Measurements from ENCODE around the gene EP400. TPM values are rescaled to one million over a fixed set of nuclear protein-coding genes. Genes with fewer than 3 reads are reported as not detected.

Gene EP400
- total RNA-seq, 6 donors from 2014 or later: 21.7 to 61.8 (median 40.4) TPM

DNA sequence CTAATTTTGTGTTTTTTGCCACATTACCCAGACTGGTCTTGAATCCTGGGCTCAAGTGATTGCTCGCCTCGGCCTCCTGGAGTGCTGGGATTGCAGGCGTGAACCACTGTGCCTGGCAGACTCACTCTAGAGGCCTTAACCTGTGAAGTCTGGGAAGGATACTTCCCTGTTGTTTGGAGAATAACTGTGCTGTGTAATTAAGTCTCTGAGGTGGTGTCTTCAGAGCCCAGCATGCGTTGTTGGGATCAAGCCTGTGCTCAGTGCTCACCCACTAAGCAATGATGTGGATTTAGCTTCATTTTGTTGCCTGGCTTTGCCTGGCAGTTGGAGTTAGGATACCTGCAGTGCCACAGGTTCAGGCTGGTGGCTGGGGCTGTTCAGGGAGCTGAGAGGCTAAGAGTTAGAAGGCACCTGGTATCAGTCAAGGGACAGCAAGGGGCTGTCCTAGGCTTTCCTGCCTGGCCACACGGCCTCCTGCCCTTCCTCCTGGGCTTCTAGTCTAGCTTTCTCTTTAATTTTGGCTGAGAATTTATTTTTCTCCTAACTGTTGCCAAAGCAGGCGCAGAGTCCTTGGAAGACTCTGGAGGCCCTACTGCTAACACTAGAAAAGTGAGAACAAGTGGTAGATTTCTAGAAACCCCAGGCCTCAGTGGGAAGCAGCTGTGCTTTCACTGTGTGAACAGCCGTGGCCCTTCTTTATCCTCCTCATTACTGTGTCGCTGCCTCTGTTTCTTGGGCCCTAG, 38.5 kb downstream of the EP400 start:
- ATAC-seq (ENCODE audit: low FRiP score in 2 of 2) (no peak), DNase-seq (no peak)
- WGBS, 2 donors: 85 to 95% methylated on average over 7 to 8 of the region's 8 CpGs
- H3K9me3 ChIP-seq: no peaks in the 10 kb centered on the region
- H3K4me1 ChIP-seq: peaks cover 0 to 7% (median 0%) of the 10 kb centered on the region in 4 donors
- no peaks in the 10 kb centered on the region for H3K27me3 ChIP-seq
- H3K27ac ChIP-seq: no peak overlapping the region
- no peak for TF ChIP-seq POLR2A (IDR thresholded peaks at IDR 0.05)
- TF ChIP-seq EP300 (IDR thresholded peaks at IDR 0.05): no peak
- no peak for TF ChIP-seq POLR2AphosphoS5 (IDR thresholded peaks at IDR 0.05)
- TF ChIP-seq, protein P1, sequence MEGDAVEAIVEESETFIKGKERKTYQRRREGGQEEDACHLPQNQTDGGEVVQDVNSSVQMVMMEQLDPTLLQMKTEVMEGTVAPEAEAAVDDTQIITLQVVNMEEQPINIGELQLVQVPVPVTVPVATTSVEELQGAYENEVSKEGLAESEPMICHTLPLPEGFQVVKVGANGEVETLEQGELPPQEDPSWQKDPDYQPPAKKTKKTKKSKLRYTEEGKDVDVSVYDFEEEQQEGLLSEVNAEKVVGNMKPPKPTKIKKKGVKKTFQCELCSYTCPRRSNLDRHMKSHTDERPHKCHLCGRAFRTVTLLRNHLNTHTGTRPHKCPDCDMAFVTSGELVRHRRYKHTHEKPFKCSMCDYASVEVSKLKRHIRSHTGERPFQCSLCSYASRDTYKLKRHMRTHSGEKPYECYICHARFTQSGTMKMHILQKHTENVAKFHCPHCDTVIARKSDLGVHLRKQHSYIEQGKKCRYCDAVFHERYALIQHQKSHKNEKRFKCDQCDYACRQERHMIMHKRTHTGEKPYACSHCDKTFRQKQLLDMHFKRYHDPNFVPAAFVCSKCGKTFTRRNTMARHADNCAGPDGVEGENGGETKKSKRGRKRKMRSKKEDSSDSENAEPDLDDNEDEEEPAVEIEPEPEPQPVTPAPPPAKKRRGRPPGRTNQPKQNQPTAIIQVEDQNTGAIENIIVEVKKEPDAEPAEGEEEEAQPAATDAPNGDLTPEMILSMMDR (IDR thresholded peaks at IDR 0.05): no peak
- no peak overlapping the region for H3K4me3 ChIP-seq
- H3K36me3 ChIP-seq: peaks cover 30 to 100% (median 72%) of the 10 kb centered on the region in 4 donors

DNA sequence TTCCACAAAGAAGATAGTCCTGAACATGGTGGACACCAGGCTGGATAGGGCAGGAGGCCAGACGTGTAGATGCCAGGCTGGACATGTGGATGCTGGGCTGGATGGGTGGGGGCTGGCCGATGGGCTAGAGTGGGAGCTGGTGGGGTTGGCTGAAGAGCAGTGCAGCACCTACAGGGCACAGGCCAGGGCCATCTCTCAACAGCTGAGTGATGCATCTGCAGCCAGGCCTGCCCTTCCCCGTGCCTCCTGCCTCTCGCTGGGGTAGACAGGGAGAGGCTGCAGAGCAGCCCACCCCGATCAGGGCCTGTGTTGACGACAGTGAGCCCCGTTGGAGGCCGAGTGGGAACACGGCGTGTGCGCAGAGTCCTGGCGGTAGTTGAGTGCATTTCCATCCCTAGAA, 39.3 kb downstream of the EP400 start:
- WGBS, 2 donors: 87 to 88% methylated on average over 6 to 11 of the region's 12 CpGs
- DNase-seq (no peak), ATAC-seq (ENCODE audit: low FRiP score in 2 of 2) (no peak)
- Histone ChIP-seq H3K4me3 (no peak overlapping the region), H3K9me3 (no peaks in the 10 kb centered on the region), H3K4me1 (peaks cover 0 to 7% (median 0%) of the 10 kb centered on the region in 4 donors), H3K27ac (no peak overlapping the region), H3K36me3 (peaks cover 36 to 100% (median 78%) of the 10 kb centered on the region in 4 donors), H3K27me3 (no peaks in the 10 kb centered on the region)
- no peak for TF ChIP-seq POLR2A (IDR thresholded peaks at IDR 0.05)
- no peak for TF ChIP-seq POLR2AphosphoS5 (IDR thresholded peaks at IDR 0.05)
- TF ChIP-seq EP300 (IDR thresholded peaks at IDR 0.05): no peak
- TF ChIP-seq, protein P1 (IDR thresholded peaks at IDR 0.05): no peak

DNA sequence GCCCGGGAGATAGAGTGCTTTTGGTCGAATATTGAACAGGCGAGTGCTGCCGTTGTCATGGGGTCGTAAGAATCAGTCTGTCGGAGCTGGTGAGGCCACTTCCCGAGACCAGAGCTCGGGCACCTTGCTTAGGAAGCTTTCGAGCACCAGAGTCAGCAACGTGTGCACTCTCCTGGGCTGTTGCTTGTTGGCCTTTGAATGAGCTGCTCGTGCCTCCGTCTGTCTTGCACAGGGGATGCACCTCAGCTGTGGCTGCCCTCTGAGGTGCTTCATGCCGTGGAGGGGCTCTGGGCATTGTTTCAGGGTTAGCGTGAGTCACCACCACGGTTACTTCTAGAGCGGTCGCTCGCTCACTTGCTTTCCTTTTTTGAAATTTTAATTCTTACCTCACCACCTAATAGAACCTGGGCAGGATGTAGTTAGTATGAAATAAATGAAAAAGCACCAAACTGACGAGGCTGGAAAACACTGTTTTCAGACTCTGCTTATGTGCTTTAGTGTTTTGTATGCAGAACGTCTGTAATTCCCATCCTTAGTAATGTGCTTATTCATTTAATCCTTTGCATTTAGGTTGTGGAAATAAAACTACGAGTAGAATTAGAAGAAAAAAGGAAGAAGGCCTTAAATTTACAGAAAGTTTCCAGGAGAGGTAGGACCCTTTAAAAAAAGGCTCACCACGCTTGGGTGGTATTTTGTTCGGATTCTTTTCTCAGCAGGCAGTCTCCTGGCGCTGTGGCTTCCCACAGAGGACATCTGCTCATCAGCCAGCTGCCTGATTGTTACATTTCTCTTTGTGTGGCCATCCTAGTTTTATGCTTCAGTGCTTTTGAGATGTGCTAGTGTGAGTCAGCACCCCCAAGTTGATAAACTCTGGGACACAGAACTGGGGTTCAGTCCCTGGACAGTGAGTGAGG, 40.6 kb downstream of the EP400 start:
- no peak for TF ChIP-seq POLR2A (IDR thresholded peaks at IDR 0.05)
- no peak for TF ChIP-seq POLR2AphosphoS5 (IDR thresholded peaks at IDR 0.05)
- no peak for TF ChIP-seq EP300 (IDR thresholded peaks at IDR 0.05)
- TF ChIP-seq, protein P1 (IDR thresholded peaks at IDR 0.05): no peak
- DNase-seq (no peak), ATAC-seq (ENCODE audit: low FRiP score in 2 of 2) (no peak)
- no peak overlapping the region for H3K27ac ChIP-seq
- peaks cover 0 to 7% (median 0%) of the 10 kb centered on the region in 4 donors for H3K4me1 ChIP-seq
- no peaks in the 10 kb centered on the region for H3K27me3 ChIP-seq
- peaks cover 45 to 100% (median 84%) of the 10 kb centered on the region in 4 donors for H3K36me3 ChIP-seq
- no peak overlapping the region for H3K4me3 ChIP-seq
- no peaks in the 10 kb centered on the region for H3K9me3 ChIP-seq
- 85% methylated on average over 16 to 24 of the region's 24 CpGs for WGBS, 2 donors

DNA sequence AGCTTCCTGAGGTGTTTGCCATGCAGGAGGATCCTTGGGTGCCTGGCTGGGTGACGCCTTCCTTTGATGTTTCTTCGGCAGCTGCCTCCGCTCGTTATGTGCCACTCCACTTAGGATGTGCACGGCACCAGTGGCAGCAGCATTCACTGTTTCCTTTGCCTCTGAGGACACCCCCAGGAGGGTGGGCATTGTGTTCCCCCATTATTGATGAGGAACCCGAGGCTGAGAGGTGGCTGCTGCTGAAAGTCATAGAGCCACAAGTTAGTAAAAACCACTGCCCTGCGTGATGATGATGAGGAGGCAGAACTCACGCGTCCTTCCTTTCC, 41.2 kb downstream of the EP400 start:
- H3K4me1 ChIP-seq: peaks cover 0 to 7% (median 0%) of the 10 kb centered on the region in 4 donors
- TF ChIP-seq EP300 (IDR thresholded peaks at IDR 0.05) (no peak), POLR2A (IDR thresholded peaks at IDR 0.05) (no peak), POLR2AphosphoS5 (IDR thresholded peaks at IDR 0.05) (no peak)
- TF ChIP-seq, protein P1 (IDR thresholded peaks at IDR 0.05): no peak
- no peaks in the 10 kb centered on the region for H3K9me3 ChIP-seq
- no peak for DNase-seq
- H3K4me3 ChIP-seq: no peak overlapping the region
- WGBS, 2 donors: 87 to 88% methylated on average over 9 of the region's 9 CpGs
- no peak overlapping the region for H3K27ac ChIP-seq
- H3K36me3 ChIP-seq: peaks cover 45 to 100% (median 82%) of the 10 kb centered on the region in 4 donors
- H3K27me3 ChIP-seq: no peaks in the 10 kb centered on the region
- ATAC-seq (ENCODE audit: low FRiP score in 2 of 2): no peak

Data from upper lobe of left lung (tissue), 6 donors.